ENCODE measurements around the gene RPP40.

RPP40 gene

DNA sequence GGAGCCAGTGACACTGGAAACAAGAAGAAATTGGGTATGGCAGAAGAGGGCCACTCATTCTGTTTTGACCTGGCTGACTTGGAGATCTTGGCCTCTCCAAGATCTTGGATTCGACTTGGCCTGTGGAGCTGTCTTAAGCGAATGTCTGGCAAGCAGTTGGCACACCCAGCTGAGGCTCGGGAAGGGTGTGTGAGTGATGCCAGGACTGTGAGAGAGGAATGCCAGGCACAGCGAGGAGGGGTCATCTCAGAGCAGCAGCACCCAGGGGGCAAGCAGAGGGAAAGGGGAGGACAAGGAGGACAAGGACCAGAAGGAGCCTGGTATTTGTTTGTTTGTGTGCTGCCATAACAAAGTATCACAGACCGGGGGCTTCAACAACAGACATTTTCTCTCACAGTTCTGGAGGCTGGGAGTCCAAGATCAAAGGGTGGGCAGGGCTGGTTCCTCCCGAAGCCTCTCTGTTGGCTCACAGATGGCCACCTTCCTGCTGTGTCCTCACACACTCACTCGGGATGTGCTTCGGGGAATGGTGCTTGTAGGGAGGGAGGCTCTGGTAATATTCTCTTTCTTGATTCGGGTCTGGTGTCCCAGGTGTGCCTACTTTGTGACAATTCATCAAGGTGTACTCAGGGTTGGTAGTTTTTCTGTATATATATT is 33.0 kb downstream of the RPP40 start:
- Histone ChIP-seq H3K27me3 (ENCODE audit: insufficient read depth, poor library complexity, severe bottlenecking) (no peaks in the 10 kb centered on the region), H3K4me3 (replicated peaks; ENCODE audit: insufficient read depth, low read length) (no peak overlapping the region)

DNA sequence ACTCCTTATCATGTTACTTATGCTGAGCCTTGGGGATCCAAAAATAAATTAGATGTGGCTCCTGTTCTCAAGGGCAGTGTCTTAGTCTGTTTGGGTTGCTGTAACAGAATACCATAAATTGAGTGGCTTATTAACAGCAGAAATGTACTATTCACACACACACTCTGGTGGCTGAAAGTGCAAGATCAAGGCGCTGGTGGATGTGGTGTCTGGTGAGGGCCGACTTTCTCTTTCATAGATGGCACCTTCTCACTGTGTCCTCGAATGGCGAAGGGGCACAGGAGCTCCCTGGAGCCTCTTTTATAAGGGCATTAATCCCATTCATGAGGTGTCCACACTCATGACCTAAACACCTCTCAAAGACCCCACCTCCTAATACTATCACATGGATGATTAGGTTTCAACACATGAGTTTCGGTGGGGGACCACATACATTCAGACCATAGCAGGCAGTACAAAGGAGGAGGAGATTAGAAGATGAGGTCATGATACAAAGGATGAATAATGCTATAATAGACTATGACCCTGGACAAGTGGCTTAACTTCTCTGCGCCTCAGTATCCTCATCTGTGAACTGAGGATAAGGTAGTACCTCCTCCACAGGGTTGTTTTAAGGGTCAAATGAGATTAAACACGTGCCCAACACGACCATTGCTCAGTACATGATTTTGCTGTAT is 34.1 kb downstream of the RPP40 start:
- TF ChIP-seq SPI1 (IDR thresholded peaks at IDR 0.05; ENCODE audit: borderline replicate concordance, low read depth) (no peak), POLR2AphosphoS5 (IDR thresholded peaks at IDR 0.05; ENCODE audit: low read depth) (no peak), GABPA (IDR thresholded peaks at IDR 0.05; ENCODE audit: low read depth) (no peak)
- TF ChIP-seq, protein P1, sequence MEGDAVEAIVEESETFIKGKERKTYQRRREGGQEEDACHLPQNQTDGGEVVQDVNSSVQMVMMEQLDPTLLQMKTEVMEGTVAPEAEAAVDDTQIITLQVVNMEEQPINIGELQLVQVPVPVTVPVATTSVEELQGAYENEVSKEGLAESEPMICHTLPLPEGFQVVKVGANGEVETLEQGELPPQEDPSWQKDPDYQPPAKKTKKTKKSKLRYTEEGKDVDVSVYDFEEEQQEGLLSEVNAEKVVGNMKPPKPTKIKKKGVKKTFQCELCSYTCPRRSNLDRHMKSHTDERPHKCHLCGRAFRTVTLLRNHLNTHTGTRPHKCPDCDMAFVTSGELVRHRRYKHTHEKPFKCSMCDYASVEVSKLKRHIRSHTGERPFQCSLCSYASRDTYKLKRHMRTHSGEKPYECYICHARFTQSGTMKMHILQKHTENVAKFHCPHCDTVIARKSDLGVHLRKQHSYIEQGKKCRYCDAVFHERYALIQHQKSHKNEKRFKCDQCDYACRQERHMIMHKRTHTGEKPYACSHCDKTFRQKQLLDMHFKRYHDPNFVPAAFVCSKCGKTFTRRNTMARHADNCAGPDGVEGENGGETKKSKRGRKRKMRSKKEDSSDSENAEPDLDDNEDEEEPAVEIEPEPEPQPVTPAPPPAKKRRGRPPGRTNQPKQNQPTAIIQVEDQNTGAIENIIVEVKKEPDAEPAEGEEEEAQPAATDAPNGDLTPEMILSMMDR (IDR thresholded peaks at IDR 0.05; ENCODE audit: insufficient read depth, low read length), result no peak
- TF ChIP-seq, protein P2, sequence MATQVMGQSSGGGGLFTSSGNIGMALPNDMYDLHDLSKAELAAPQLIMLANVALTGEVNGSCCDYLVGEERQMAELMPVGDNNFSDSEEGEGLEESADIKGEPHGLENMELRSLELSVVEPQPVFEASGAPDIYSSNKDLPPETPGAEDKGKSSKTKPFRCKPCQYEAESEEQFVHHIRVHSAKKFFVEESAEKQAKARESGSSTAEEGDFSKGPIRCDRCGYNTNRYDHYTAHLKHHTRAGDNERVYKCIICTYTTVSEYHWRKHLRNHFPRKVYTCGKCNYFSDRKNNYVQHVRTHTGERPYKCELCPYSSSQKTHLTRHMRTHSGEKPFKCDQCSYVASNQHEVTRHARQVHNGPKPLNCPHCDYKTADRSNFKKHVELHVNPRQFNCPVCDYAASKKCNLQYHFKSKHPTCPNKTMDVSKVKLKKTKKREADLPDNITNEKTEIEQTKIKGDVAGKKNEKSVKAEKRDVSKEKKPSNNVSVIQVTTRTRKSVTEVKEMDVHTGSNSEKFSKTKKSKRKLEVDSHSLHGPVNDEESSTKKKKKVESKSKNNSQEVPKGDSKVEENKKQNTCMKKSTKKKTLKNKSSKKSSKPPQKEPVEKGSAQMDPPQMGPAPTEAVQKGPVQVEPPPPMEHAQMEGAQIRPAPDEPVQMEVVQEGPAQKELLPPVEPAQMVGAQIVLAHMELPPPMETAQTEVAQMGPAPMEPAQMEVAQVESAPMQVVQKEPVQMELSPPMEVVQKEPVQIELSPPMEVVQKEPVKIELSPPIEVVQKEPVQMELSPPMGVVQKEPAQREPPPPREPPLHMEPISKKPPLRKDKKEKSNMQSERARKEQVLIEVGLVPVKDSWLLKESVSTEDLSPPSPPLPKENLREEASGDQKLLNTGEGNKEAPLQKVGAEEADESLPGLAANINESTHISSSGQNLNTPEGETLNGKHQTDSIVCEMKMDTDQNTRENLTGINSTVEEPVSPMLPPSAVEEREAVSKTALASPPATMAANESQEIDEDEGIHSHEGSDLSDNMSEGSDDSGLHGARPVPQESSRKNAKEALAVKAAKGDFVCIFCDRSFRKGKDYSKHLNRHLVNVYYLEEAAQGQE (IDR thresholded peaks at IDR 0.05; ENCODE audit: insufficient replicate concordance, low read depth), result no peak
- DNase-seq (ENCODE audit: low read depth in 1 of 2, low spot score in 1 of 2), result no peak
- H3K4me3 ChIP-seq (replicated peaks; ENCODE audit: insufficient read depth, low read length), result no peak overlapping the region
- H3K27ac ChIP-seq (replicated peaks), result no peak overlapping the region
- H3K27me3 ChIP-seq (ENCODE audit: insufficient read depth, poor library complexity, severe bottlenecking), result no peaks in the 10 kb centered on the region

More for the DNA sequence above, 33.0 kb downstream of the RPP40 start:
- no peak overlapping the region for H3K27ac ChIP-seq (replicated peaks)
- TF ChIP-seq POLR2AphosphoS5 (IDR thresholded peaks at IDR 0.05; ENCODE audit: low read depth), result no peak
- TF ChIP-seq, protein P2 (IDR thresholded peaks at IDR 0.05; ENCODE audit: insufficient replicate concordance, low read depth), result no peak
- TF ChIP-seq GABPA (IDR thresholded peaks at IDR 0.05; ENCODE audit: low read depth), result no peak
- no peak for TF ChIP-seq SPI1 (IDR thresholded peaks at IDR 0.05; ENCODE audit: borderline replicate concordance, low read depth)
- TF ChIP-seq, protein P1 (IDR thresholded peaks at IDR 0.05; ENCODE audit: insufficient read depth, low read length), result no peak
- no peak for DNase-seq (ENCODE audit: low read depth in 1 of 2, low spot score in 1 of 2)

DNA sequence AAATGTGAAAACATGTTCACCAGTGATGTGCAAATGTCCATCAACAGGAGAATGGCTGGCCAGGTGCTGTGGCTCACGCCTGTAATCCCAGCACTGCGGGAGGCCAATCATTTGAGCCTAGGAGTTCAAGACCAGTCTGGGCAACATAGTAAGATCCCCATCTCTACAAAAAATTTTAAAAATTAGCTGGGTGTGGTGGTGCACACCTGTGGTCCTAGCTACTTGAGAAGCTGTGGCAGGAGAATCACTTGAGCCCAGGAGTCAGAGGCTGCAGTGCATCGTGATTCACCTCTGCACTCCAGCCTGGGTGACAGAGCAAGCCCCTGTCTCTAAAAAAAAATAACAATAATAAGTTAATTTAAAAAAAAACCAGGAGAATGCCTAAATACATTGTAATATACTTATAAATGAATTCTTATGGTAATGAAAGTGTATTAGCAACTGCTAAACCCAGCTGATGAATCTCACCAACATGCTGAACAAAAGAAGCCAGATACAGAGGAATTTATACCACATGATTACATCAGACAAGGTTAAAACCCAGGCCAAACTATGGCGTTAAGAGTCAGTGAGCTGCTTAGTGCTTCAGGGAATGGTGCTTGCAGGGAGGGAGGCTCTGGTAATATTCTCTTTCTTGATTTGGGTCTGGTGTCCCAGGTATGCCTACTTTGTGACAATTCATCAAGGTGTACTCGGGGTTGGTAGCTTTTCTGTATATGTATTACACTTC is 36.4 kb downstream of the RPP40 start:
- TF ChIP-seq SPI1 (IDR thresholded peaks at IDR 0.05; ENCODE audit: borderline replicate concordance, low read depth), result no peak
- TF ChIP-seq, protein P1 (IDR thresholded peaks at IDR 0.05; ENCODE audit: insufficient read depth, low read length), result no peak
- TF ChIP-seq GABPA (IDR thresholded peaks at IDR 0.05; ENCODE audit: low read depth), result no peak
- TF ChIP-seq, protein P2 (IDR thresholded peaks at IDR 0.05; ENCODE audit: insufficient replicate concordance, low read depth), result no peak
- no peak for TF ChIP-seq POLR2AphosphoS5 (IDR thresholded peaks at IDR 0.05; ENCODE audit: low read depth)
- no peaks in the 10 kb centered on the region for H3K27me3 ChIP-seq (ENCODE audit: insufficient read depth, poor library complexity, severe bottlenecking)
- no peak overlapping the region for H3K27ac ChIP-seq (replicated peaks)
- no peak for DNase-seq (ENCODE audit: low read depth in 1 of 2, low spot score in 1 of 2)
- no peak overlapping the region for H3K4me3 ChIP-seq (replicated peaks; ENCODE audit: insufficient read depth, low read length)

Data from HL-60 (cell line).